GM19467 (cell line): ENCODE data around the gene RMDN3.

Experiments used
- ATAC-seq: cut with Tn5 transposase; IDR thresholded peaks from one replicate; pipeline ENCODE4 v1.9.1; 2021; ENCODE audit warnings: mild to moderate bottlenecking, moderate library complexity; ENCODE audit not compliant: unreplicated experiment

Gene RMDN3

GRCh38 chr15:40694688-40695468, 60.2 kb downstream of the RMDN3 start, which contains the start of gene RAD51:
Gene RAD51 (plus strand): TSS chr15:40695174. CDS start chr15:40698759, 3,585 bp downstream.
- ATAC-seq, result peak; percentile 69

- no peak for ATAC-seq
Observed at GRCh38 chr15:40693904-40694687, 61.0 kb downstream of the RMDN3 start.

- no peak for ATAC-seq
Observed at GRCh38 chr15:40691737-40692136, 63.3 kb downstream of the RMDN3 start.

- no peak for ATAC-seq
Observed at GRCh38 chr15:40688932-40689799, 65.9 kb downstream of the RMDN3 start.
